Measurements from ENCODE around the gene CCL15.
"Not testable (repeated sequence)": the region's sequence is repeated elsewhere in the genome, so short reads cannot be mapped to it uniquely, and the experiment has no call there.

CCL15 gene, protein sequence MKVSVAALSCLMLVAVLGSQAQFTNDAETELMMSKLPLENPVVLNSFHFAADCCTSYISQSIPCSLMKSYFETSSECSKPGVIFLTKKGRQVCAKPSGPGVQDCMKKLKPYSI

DNA sequence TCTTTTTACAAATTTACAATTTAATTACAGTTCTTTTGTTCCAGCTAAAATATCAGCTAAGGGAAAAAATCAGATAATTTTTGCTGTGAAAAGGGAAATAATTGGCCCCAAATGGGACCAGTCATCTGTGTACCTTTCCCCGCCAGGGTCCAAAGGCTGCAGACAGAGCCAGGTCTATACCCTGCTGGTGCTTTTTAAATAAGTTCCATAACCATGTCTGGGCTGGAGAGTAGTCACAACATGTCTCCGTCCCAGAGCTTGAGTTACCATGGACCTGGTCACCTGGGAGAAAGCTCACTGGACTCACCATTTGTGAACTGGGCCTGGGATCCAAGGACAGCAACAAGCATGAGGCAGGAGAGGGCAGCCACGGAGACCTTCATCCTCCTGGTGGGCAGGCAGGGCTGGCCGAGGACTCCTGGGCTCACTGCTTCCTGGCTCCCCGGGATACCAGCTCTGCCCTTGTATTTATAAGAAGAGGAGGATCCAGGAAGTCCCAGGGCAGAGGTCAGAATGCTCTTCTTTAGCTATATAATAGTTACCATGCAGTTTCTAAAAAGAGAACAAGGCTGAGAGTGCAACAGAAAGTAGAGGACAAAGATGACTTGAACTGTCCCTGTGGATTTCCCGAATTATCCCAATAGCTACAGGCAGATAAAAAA, at the start of gene CCL15:
Gene CCL15 (minus strand): TSS at position 444 of the 662 bp plus-strand sequence. CDS start 61 bp downstream, at position 383.
- DNase-seq (ENCODE audit: low read depth), result no peak

- no peak for DNase-seq (ENCODE audit: low read depth)
These were observed 48.3 kb upstream of the CCL15 start for GRCh38 chr17:36049643-36050042.

DNA sequence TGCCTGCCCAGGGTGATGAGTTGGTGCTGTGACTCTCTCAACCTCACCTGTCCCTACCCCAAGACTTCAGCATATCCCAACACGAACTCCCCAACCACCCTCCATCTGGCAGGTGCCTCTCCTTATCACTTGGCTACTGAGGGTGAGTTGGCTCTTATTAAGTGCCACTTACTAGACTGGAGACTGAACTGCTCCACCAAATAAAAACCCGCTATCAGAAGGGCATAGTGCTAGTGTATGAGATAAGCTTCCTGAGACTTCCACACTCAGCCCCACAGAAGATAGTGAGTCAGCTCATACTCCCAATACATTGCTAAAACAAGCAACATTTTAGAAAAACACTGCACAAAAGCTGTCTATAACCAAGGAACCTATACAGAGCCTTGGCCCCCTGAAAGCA, 46.7 kb upstream of the CCL15 start:
- no peak for DNase-seq (ENCODE audit: low read depth)

DNA sequence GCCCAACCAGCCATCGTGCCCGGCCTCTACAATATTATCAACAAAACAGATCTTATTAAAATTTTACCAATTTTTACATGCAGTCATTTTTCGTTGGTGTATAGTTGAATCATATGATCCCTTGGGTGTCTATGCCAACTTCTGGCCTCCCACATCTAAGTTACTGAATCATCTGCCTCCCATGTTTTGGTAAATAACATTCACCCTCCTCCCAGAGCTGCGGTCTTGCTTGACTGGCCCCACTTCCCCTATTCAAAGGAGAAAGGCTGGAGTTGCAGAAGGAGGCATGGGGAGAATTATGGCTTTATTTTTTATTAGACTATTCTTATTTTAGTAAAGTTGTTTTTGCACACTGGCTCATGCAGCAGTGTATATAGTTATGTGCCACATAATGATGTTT, 34.9 kb upstream of the CCL15 start:
- no peak for DNase-seq (ENCODE audit: low read depth)

GRCh38 chr17:36034127-36034526, 32.8 kb upstream of the CCL15 start:
- no peak for DNase-seq (ENCODE audit: low read depth)

- no peak for DNase-seq (ENCODE audit: low read depth)
These were observed 29.6 kb upstream of the CCL15 start for GRCh38 chr17:36030956-36031355.

DNA sequence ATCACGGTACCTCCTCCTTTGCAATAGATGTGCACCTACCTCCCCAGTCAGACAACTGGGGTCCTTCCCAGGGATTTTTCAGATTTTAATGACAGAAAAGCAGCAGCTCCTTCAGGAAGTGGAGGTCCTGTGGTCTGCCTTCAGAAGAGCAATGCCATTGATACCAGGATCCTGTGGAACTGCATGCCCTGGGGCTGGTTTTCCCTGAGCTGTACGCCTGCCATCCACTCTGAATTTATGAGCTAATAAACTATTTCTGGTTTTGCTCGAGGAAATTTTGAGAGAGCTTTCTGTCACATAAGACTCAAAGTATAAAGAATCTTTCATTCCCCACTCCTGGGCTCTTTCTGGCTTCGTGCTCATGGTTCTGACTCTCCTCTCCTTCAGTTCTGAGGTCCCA, 26.4 kb upstream of the CCL15 start:
- no peak for DNase-seq (ENCODE audit: low read depth)

DNA sequence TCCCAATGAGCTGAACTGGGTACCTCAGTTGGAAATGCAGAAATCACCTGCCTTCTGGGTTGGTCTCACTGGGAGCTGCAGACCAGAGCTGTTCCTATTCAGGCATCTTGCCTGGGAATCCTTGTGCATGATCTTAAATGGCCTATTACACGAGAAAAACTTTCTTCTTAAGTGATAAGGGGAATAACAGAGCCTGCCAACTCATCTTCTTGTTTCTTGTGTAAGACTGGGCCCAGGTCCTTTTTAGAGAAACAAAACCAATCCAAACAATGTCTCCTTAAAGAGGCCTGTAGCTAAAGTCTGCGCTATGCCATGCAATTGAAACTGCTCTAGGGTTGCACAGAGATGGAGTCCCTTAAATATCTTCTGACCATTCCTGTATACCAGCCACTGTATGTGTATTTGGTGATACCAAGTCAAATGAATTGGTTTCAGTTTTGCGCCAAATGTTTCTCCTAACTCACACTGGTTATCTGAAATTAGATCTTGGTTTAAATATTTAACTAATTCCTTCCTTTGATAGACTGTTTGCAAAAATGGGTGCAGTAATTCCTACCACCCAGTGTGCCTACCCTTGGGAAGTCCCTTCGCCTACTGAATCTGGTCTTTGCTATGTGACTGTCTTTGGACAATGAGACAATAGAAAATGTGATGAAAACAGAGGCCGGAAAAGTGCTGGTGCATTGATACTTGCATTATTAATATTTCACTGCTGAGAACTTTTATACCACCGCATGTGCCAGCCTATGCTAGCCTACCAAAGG, 22.9 kb upstream of the CCL15 start:
- DNase-seq (ENCODE audit: low read depth), result no peak

GRCh38 chr17:36019423-36019822, 18.1 kb upstream of the CCL15 start:
- no peak for DNase-seq (ENCODE audit: low read depth)

GRCh38 chr17:36017799-36018198, 16.4 kb upstream of the CCL15 start, which contains the start of gene CCL23:
CCL23 (minus strand) TSS chr17:36017972; CDS start chr17:36017897, 75 bp downstream.
- no peak for DNase-seq (ENCODE audit: low read depth)

- DNase-seq (ENCODE audit: low read depth), result no peak
These were observed 15.2 kb upstream of the CCL15 start for GRCh38 chr17:36016555-36016954.

DNA sequence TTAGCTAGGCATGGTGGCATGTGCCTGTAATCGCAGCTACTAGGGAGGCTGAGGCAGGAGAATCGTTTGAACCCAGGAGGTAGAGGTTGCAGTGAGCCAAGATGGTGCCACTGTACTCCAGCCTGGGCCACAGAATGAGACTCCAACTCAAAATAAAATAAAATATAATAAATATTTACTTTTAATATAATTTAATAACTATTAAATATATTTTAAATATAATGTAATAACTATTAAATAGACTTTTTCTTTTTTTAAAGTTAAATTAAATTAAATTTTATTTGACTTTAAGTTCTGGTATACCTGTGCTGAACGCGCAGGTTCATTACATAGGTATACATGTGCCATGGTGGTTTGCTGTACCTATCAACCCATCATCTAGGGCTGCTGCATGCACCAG, 14.5 kb upstream of the CCL15 start:
- DNase-seq (ENCODE audit: low read depth), result not testable (repeated sequence)

DNA sequence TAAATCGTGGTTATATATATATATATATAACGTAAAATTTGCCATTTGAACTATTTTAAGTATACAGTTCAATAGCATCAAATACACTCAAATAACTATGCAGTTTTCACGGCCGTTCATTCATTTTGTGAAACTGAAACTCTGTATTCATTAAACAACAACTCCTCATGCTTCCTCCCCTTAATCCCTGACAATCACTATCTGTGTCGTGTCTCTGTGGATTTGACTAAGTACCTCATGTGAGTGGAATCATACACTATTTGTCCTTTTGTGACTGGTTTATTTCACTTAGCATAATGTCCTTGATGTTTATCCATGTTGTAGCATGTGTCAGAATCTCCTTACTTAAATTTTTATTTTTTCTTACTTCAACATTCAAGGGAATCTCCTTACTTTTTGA, 13.6 kb upstream of the CCL15 start:
- DNase-seq (ENCODE audit: low read depth), result no peak

DNA sequence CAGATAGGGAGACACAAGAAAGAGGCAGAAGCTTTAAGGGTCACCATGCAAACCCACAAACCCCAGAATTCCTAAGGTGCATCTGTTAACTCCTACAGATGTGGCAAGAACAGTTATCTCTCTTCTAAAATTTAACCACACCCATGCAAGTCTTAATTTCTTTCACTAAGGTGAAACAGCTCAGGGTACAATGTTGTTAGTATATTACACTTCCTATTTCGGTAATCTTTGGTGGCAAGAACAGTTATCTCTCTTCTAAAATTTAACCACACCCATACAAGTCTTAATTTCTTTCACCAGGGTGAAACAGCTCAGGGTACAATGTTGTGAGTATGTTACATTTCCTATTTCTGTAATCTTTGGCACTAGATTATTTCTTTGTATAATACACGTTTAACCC, 9.8 kb upstream of the CCL15 start:
- no peak for DNase-seq (ENCODE audit: low read depth)

DNA sequence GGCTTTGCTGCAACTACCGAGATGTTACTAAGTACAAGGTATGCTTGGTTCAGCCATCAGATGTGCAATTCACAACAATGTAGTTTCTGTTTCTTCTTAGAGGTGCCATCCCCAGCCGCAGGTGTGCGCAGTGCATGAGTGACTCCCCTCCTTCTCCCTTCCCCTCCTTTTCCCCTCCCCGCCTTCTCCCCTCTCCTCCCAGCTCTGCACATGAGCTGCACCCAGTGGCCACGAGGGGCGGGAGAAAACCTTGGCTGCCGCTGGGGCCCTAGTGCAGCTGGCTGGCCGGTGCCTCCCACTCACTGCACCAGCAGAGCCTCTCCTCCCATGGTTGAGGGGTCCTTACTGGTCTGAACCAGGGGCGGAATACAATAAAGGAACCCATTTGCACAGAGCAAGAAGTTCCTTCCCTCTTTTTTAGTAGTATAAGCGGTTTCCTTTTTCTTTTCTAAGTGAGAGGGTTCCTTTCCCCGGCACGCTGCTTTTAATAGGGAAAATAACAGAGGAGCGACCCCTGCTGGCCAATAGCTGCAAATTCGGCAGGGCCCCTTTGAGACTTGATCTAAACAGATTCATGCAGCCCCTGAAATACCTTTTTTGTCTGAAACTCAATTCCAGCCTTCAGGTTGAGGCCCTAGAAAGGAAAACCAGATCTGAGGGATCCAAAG, 7.8 kb upstream of the CCL15 start:
- DNase-seq (ENCODE audit: low read depth), result no peak

GRCh38 chr17:36004594-36005108, 3.3 kb upstream of the CCL15 start:
- no peak for DNase-seq (ENCODE audit: low read depth)

DNA sequence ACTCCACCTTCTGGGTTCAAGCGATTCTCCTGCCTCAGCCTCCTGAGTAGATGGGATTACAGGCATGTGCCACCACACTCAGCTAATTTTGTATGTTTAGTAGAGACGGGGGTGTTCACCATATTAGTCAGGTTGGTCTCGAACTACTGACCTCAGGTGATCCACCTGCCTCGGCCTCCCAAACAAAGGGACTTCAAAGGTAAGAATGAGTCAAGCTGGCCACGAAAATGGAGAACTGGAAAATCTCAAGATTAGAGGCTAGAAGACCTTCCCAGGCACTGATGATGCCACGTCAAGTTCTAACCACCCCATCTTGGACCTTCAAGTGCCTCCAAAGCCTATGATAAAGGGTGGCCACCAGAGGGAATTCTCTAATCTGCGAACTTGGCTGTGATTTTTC, 1.3 kb upstream of the CCL15 start:
- no peak for DNase-seq (ENCODE audit: low read depth)

- no peak for DNase-seq (ENCODE audit: low read depth)
These were observed 680 bp upstream of the CCL15 start for GRCh38 chr17:36001862-36002603.

DNA sequence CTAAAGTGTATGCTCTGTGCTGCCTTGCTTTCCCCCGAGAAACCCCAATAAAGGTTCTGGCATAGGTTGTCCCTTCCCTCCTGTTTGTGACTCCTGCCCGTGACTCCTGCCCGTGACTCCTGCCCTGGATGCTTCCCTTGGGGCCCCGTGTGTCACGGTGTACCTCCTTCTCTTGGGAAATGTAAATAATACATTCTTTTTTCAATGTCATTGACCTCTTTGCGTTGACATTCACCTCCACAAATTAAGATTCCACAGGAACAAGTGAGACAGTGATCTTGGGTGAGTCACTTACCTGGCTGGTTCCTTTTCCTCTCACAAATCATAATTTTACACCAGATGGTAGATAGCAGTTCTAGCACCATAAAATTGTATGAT, 632 bp downstream of the CCL15 start:
- no peak for DNase-seq (ENCODE audit: low read depth)

- DNase-seq (ENCODE audit: low read depth), result no peak
These were observed 2.6 kb downstream of the CCL15 start for GRCh38 chr17:35998756-35999155.

- no peak for DNase-seq (ENCODE audit: low read depth)
These were observed 3.3 kb downstream of the CCL15 start for GRCh38 chr17:35998018-35998545.

DNA sequence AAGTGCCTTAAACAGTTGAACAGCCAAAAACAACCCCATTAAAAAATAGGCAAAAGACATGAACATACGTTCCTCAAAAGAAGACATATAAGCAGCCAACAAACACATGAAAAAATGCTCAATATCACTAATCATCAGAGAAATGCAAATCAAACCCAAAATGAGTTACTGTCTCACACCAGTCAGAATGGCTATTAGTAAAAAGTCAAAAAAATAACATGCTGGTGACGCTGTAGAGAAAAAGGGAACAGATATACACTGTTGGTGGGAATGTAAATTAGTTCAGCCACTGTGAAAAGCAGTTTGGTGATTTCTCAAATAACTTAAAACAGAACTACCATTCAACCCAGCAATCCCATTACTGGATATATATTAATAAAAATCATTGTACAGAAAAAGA, 6.0 kb downstream of the CCL15 start:
- not testable (repeated sequence) for DNase-seq (ENCODE audit: low read depth)

Data from HS-5 (cell line).